ENCODE data around the gene NFAM1. TPM values are rescaled to one million over a fixed set of nuclear protein-coding genes. Genes with fewer than 3 reads are reported as not detected.

NFAM1 gene
- total RNA-seq, 4 donors from 2014 or later = 0.26 to 1.1 (median 0.64) TPM; not detected in 1

GRCh38 chr22:42452916-42453315, 20.7 kb upstream of the NFAM1 start:
- H3K27me3 ChIP-seq = no peaks in the 10 kb centered on the region
- no peak for DNase-seq
- no peaks in the 10 kb centered on the region for H3K4me1 ChIP-seq
- no peak overlapping the region for H3K4me3 ChIP-seq
- no peak overlapping the region for H3K27ac ChIP-seq
- no peaks in the 10 kb centered on the region for H3K9me3 ChIP-seq
- TF ChIP-seq CTCF (IDR thresholded peaks at IDR 0.05) (no peak), POLR2A (IDR thresholded peaks at IDR 0.05) (no peak)
- no peaks in the 10 kb centered on the region for H3K36me3 ChIP-seq
- intact Hi-C loops (cut with DNase I; ENCODE audit: low total_unique reads) = no loop called here

GRCh38 chr22:42452456-42452855, 20.3 kb upstream of the NFAM1 start:
- no peaks in the 10 kb centered on the region for H3K27me3 ChIP-seq
- intact Hi-C loops (cut with DNase I; ENCODE audit: low total_unique reads) = no loop called here
- H3K4me1 ChIP-seq = no peaks in the 10 kb centered on the region
- H3K27ac ChIP-seq = no peak overlapping the region
- H3K4me3 ChIP-seq = no peak overlapping the region
- H3K9me3 ChIP-seq = no peaks in the 10 kb centered on the region
- DNase-seq = no peak
- H3K36me3 ChIP-seq = no peaks in the 10 kb centered on the region
- no peak for TF ChIP-seq POLR2A (IDR thresholded peaks at IDR 0.05)
- TF ChIP-seq CTCF (IDR thresholded peaks at IDR 0.05) = no peak

GRCh38 chr22:42451499-42452145, 19.4 kb upstream of the NFAM1 start:
- DNase-seq = no peak
- TF ChIP-seq CTCF (IDR thresholded peaks at IDR 0.05) = no peak
- TF ChIP-seq POLR2A (IDR thresholded peaks at IDR 0.05) = no peak

GRCh38 chr22:42450862-42451261, 18.7 kb upstream of the NFAM1 start:
- H3K36me3 ChIP-seq = no peaks in the 10 kb centered on the region
- H3K4me3 ChIP-seq = no peak overlapping the region
- no peak for TF ChIP-seq POLR2A (IDR thresholded peaks at IDR 0.05)
- TF ChIP-seq CTCF (IDR thresholded peaks at IDR 0.05) = no peak
- no peaks in the 10 kb centered on the region for H3K9me3 ChIP-seq
- DNase-seq = no peak
- no peak overlapping the region for H3K27ac ChIP-seq
- no peaks in the 10 kb centered on the region for H3K4me1 ChIP-seq
- intact Hi-C loops (cut with DNase I; ENCODE audit: low total_unique reads) = no loop called here
- no peaks in the 10 kb centered on the region for H3K27me3 ChIP-seq

More at GRCh38 chr22:42451499-42452145, 19.4 kb upstream of the NFAM1 start:
- H3K27me3 ChIP-seq = no peaks in the 10 kb centered on the region
- no peaks in the 10 kb centered on the region for H3K4me1 ChIP-seq
- no peaks in the 10 kb centered on the region for H3K36me3 ChIP-seq
- H3K27ac ChIP-seq = no peak overlapping the region
- intact Hi-C loops (cut with DNase I; ENCODE audit: low total_unique reads) = no loop called here
- H3K4me3 ChIP-seq = no peak overlapping the region
- no peaks in the 10 kb centered on the region for H3K9me3 ChIP-seq

GRCh38 chr22:42446151-42446550, 13.9 kb upstream of the NFAM1 start:
- no peak for TF ChIP-seq CTCF (IDR thresholded peaks at IDR 0.05)
- TF ChIP-seq POLR2A (IDR thresholded peaks at IDR 0.05) = no peak
- Histone ChIP-seq H3K27me3 (no peaks in the 10 kb centered on the region), H3K9me3 (no peaks in the 10 kb centered on the region), H3K4me1 (no peaks in the 10 kb centered on the region), H3K36me3 (no peaks in the 10 kb centered on the region), H3K4me3 (no peak overlapping the region), H3K27ac (no peak overlapping the region)
- intact Hi-C loops (cut with DNase I; ENCODE audit: low total_unique reads) = no loop called here
- no peak for DNase-seq

All from uterus (tissue), 4 donors.